Tibial nerve (tissue), 3 donors: ENCODE measurements around the gene GPC2.

Experiments
- POLR2A ChIP-seq, 2 donors: fragments of 450-650 bp; IDR thresholded peaks; one replicate each; pipeline ENCODE4 v1.6.1; 2017; ENCODE audit warnings: antibody characterized with exemption in 2 of 2, mild to moderate bottlenecking in 2 of 2, moderate library complexity in 2 of 2
- TF ChIP-seq, protein P1 (sequence below), 5 experiments: fragments of 200-600 bp in 3 of 5; fragments of 450-650 bp in 2 of 5; sonication (generic) in 3 of 5; IDR thresholded peaks; one replicate each; pipeline ENCODE4 v1.5.1; 2016 to 2019; ENCODE audit warnings: antibody characterized with exemption in 5 of 5, mild to moderate bottlenecking in 3 of 5, moderate library complexity in 2 of 5

DNA sequence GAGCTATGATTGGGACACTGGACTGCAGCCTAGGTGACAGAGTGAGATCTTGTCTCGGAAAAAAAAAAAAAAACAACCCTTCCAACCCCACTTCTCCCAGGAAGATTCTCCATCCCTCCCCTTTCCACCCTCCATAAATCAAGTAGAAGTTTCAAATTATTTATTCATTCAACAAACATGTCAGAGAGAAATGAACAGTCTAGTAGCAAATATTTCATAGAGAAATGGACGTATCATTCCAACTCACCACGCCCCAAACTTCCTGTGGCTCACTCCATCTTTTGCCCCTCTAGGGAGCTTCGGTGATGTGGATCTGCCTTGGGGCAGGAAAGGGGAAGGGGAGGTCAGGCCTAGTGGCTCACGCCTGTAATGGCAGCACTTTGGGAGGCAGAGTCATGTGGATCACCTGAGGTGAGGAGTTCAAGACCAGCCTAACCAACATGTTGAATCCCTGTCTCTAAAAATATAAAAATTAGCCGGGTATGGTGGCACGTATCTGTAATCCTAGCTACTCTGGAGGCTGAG lies 18.0 kb downstream of the GPC2 start:
- no peak for TF ChIP-seq POLR2A (IDR thresholded peaks at IDR 0.05)
- TF ChIP-seq, protein P1, sequence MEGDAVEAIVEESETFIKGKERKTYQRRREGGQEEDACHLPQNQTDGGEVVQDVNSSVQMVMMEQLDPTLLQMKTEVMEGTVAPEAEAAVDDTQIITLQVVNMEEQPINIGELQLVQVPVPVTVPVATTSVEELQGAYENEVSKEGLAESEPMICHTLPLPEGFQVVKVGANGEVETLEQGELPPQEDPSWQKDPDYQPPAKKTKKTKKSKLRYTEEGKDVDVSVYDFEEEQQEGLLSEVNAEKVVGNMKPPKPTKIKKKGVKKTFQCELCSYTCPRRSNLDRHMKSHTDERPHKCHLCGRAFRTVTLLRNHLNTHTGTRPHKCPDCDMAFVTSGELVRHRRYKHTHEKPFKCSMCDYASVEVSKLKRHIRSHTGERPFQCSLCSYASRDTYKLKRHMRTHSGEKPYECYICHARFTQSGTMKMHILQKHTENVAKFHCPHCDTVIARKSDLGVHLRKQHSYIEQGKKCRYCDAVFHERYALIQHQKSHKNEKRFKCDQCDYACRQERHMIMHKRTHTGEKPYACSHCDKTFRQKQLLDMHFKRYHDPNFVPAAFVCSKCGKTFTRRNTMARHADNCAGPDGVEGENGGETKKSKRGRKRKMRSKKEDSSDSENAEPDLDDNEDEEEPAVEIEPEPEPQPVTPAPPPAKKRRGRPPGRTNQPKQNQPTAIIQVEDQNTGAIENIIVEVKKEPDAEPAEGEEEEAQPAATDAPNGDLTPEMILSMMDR (IDR thresholded peaks at IDR 0.05): no peak
